NB4 (cell line): ENCODE measurements around the gene SRPK1.

Experiments used
- DNase-seq: peaks from one replicate; pipeline ENCODE4 v3.0.0; 2010; ENCODE audit warnings: low read depth
- H3K4me3 ChIP-seq: one replicate; pipeline ENCODE4 v1.5.1; 2011; ENCODE audit warnings: mild to moderate bottlenecking, low read depth, low read length, moderate library complexity
- CTCF ChIP-seq: IDR thresholded peaks from one replicate; pipeline ENCODE4 v1.5.1; 2012; ENCODE audit warnings: low read depth, low read length
- MAX ChIP-seq: IDR thresholded peaks from 2 replicates; pipeline ENCODE4 v1.6.1; 2011; ENCODE audit warnings: low read depth, low read length
- MYC ChIP-seq: IDR thresholded peaks from 2 replicates; pipeline ENCODE4 v1.6.1; 2011; ENCODE audit warnings: low read depth, low read length
- POLR2A ChIP-seq: IDR thresholded peaks from 2 replicates; pipeline ENCODE4 v1.6.1; 2011; ENCODE audit warnings: mild to moderate bottlenecking; ENCODE audit not compliant: insufficient read length; ENCODE audit errors: extremely low read depth

Gene SRPK1

GRCh38 chr6:35907750-35908149 lies 13.1 kb downstream of the SRPK1 start:
- TF ChIP-seq CTCF (no peak), MAX (no peak), MYC (no peak), POLR2A (no peak)
- DNase-seq, result peak; percentile 48
- no peak overlapping the region for H3K4me3 ChIP-seq

GRCh38 chr6:35906499-35906846 lies 14.4 kb downstream of the SRPK1 start:
- TF ChIP-seq MYC (no peak), MAX (no peak), CTCF (no peak)

GRCh38 chr6:35905841-35906498 lies 14.9 kb downstream of the SRPK1 start:
- TF ChIP-seq MAX, result no peak
- TF ChIP-seq CTCF, result no peak
- no peak for TF ChIP-seq MYC
- TF ChIP-seq POLR2A, result no peak
- DNase-seq, result no peak
- no peak overlapping the region for H3K4me3 ChIP-seq

More at GRCh38 chr6:35906499-35906846, 14.4 kb downstream of the SRPK1 start:
- no peak overlapping the region for H3K4me3 ChIP-seq
- DNase-seq, result no peak

- TF ChIP-seq CTCF (no peak), MYC (no peak), POLR2A (no peak), MAX (no peak)
- DNase-seq, result no peak
- no peak overlapping the region for H3K4me3 ChIP-seq
These were observed 15.6 kb downstream of the SRPK1 start for GRCh38 chr6:35905141-35905785.

- TF ChIP-seq POLR2A (no peak), MAX (no peak), MYC (no peak), CTCF (no peak)
These were observed 17.2 kb downstream of the SRPK1 start for GRCh38 chr6:35903679-35904078.

More at GRCh38 chr6:35903679-35904078, 17.2 kb downstream of the SRPK1 start:
- no peak for DNase-seq
- H3K4me3 ChIP-seq, result no peak overlapping the region
